Stimulated activated naive CD8-positive, alpha-beta T cell treated with anti-CD3 and anti-CD28 coated beads, Interleukin-15, amount 100 ng/mL, for 72 hours (primary cell): ENCODE measurements around the gene RAB43.
"Not testable (repeated sequence)": the region's sequence is repeated elsewhere in the genome, so short reads cannot be mapped to it uniquely, and the experiment has no call there.

Experiments used
- ATAC-seq: fragments of 150-1000 bp; cut with Tn5 transposase; 2 replicates; pipeline ENCODE4 v1.10.0; 2021; ENCODE audit warnings: mild to moderate bottlenecking, moderate library complexity
- DNase-seq, 2 donors: peaks; one replicate each; pipeline ENCODE4 v3.0.0; 2021 to 2022
- H3K27ac Mint-ChIP-seq, 2 donors: one replicate each; pipeline ENCODE4 v1.8.0; 2022; ENCODE audit warnings: mild to moderate bottlenecking in 2 of 2, mixed read lengths in 2 of 2, moderate library complexity in 2 of 2
- H3K27me3 Mint-ChIP-seq: one replicate; pipeline ENCODE4 v1.8.0; 2022; ENCODE audit warnings: mixed read lengths
- H3K4me1 Mint-ChIP-seq: one replicate; pipeline ENCODE4 v1.8.0; 2022; ENCODE audit warnings: mild to moderate bottlenecking, mixed read lengths
- H3K4me3 Mint-ChIP-seq, 2 donors: one replicate each; pipeline ENCODE4 v1.8.0; 2022; ENCODE audit warnings: mild to moderate bottlenecking in 2 of 2, mixed read lengths in 2 of 2, moderate library complexity in 1 of 2
- H3K9me3 Mint-ChIP-seq, 2 donors: one replicate each; pipeline ENCODE4 v1.8.0; 2022; ENCODE audit warnings: mixed read lengths in 2 of 2

Gene RAB43

DNA sequence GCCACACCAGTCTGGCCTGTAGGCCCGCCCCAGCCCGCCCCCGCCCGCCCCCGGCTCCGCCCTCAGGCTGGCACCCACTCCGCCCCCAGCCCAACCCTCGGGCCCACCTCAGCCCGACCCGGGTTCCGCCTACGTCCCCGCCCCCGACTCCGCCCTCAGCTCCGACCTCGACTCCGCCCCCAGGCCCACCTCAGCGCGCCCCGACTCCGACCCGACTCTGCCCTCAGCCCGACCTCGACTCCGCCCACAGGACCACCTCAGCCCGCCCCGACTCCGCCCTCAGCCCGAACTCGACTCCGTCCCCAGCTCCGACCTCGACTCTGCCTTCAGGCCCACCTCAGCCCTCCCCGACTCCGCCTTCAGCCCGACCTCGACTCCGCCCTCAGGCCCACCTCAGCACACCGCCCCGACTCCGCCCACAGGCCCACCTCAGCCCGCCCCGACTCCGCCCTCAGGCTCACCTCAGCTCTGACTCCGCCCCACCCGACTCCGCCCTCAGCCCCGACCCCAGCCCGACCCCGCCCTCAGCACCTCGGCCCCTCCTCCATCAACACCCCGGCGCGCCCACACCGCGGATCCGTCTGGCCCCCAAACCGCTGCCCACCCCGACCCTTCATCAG lies at the start of gene RAB43:
Gene RAB43 (minus strand): TSS at position 13 of the 620 bp plus-strand sequence. CDS start 315 bp downstream, outside the sequence.
- DNase-seq: peak; percentile 92 to 94
- Mint-ChIP-seq H3K4me1 (peaks cover 45% of the 10 kb centered on the region), H3K4me3 (peak within 1 kb of the TSS; percentile 84 to 87), H3K27ac (peak within 1 kb of the TSS; percentile 98 to 99), H3K9me3 (no peaks in the 10 kb centered on the region), H3K27me3 (no peaks in the 10 kb centered on the region)
- ATAC-seq: peak; percentile 60

DNA sequence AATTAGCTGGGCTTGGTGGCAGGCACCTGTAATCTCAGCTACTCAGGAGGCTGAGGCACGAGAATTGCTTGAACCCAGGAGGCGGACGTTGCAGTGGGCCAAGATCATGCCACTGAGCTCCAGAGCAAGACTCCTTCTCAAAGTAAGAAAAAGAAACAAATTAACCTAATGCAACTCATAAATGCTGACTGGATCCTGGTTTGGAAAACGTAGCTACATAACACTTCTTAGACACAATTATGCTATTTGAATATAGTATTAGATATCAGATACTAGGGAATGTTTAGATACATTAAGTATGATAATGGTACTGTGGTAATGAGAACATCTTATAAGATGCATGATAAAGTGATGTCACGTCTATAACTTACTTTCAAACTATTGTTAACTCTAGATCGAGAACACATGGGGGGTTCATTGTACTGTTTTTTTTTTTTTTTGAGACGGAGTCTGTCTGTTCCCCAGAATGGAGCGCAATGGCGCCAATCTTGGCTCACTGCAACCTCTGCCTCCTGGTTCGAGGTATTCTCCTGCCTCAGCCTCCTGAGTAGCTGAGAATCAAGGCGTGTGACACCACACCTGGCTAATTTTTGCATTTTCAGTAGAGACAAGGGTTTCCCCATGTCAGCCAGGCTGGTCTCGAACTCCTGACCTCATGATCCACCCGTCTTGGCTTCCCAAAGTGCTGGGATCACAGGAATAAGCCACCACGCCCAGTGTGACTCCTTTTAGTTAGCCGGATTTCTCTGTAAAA lies 45.2 kb upstream of the RAB43 start:
- no peaks in the 10 kb centered on the region for H3K27me3 Mint-ChIP-seq
- peaks cover 28% of the 10 kb centered on the region for H3K4me1 Mint-ChIP-seq
- H3K9me3 Mint-ChIP-seq: no peaks in the 10 kb centered on the region
- no peak for ATAC-seq
- H3K4me3 Mint-ChIP-seq: no peak overlapping the region
- no peak overlapping the region for H3K27ac Mint-ChIP-seq
- DNase-seq: no peak

DNA sequence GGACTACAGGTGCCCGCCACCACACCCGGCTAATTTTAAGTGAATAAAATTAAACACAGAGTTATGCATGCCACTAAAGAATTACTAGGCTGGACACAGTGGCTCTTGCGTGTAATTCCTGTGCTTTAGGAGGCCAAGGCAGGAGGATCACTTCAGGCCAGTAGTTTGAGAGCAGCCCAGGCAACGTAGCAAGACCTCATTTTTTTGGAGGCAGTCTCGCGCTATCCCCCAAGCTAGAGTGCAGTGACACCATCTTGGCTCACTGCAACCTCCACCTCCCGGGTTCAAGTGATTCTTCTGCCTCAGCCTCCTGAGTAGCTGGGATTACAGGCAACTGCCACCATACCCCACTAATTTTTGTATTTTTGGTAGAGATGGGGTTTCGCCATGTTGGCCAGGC lies 44.0 kb upstream of the RAB43 start:
- DNase-seq, H3K27me3 Mint-ChIP-seq, H3K4me3 Mint-ChIP-seq, H3K9me3 Mint-ChIP-seq, ATAC-seq, H3K27ac Mint-ChIP-seq: not testable (repeated sequence)
- H3K4me1 Mint-ChIP-seq: peaks cover 23% of the 10 kb centered on the region

DNA sequence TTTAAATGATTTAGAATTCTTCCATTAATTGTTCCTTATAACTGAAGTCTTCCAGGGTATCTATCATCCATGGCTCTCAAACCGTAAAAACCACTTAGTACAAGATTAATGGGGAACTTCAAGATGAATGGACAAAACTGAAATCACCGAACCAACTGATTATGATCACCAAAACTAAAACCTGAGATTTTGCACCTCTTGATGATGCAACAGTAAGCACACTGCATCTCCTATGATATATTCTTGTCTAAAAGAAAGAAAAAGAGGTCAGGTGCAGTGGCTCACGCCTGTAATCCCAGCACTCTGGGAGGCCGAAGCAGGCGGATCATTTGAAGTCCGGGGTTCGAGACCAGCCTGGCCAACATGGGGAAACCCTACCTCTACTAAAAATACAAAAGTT lies 42.9 kb upstream of the RAB43 start:
- Mint-ChIP-seq H3K4me3 (no peak overlapping the region), H3K4me1 (peaks cover 28% of the 10 kb centered on the region), H3K27me3 (no peaks in the 10 kb centered on the region), H3K9me3 (no peaks in the 10 kb centered on the region), H3K27ac (peak overlapping the region; percentile 33 to 57)
- ATAC-seq: no peak
- no peak for DNase-seq

DNA sequence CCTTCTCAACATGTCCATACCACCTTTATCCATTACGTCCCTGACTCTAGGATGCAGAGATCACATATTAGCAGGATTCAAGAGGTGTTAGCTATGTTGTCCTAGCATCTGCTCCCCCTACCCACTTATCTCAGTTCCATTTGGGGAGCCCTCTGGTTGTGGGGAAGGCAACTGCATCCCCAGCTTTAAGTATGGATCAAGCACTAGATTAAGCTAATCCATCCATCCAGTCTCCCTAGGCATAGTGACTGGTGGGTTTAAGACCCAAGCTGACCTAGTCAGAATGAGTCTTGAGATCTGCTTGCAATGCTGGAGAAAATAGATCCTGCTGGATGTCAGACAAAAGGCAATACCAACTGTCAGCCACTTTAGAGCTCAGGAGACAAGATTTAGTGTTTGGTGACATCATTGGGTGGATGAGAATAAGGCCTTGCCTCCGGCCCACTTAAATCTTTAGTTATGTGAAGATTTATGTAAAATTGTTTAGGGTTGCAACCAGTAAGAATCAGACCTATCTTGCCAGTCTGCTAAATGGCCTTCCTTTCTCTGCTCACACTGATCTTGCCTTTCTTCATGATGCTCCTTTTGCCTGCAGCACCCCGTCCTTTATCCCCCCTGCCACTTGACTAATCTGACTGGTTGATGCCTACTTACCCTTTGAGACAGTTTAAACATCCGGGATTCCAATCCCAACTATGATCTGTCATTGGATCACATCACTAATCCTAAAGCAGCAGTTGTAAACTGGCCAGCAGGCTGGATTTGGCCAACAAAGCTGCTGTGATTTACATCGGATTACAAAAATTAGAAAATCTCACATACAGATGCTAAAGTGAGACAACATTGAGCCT lies 41.4 kb upstream of the RAB43 start:
- Mint-ChIP-seq H3K27me3 (no peaks in the 10 kb centered on the region), H3K9me3 (no peaks in the 10 kb centered on the region), H3K27ac (peak overlapping the region; percentile 31 to 33), H3K4me3 (peak overlapping the region; percentile 88 to 96), H3K4me1 (peaks cover 35% of the 10 kb centered on the region)
- no peak for DNase-seq
- no peak for ATAC-seq

DNA sequence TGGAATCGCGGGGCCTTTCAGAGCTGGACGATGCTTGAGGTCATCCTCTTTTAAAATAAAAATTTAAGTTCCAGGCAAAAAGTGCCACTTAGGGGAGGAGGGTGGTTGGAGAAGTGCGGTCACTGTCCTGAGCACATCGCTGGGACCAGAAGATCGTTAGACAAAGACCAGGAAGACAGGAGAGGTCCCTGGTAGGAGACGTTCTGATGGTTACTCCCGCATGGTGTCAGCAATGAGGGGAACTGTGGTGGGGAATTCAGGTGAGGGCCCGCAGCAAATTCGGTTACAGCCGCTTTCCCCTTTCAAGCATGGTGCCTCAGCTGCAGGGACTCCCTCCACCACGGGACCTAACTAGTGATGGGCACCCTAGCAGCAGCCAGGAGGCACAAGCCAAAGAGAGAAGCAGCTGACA lies 40.3 kb upstream of the RAB43 start:
- Mint-ChIP-seq H3K27me3 (no peaks in the 10 kb centered on the region), H3K4me1 (peaks cover 35% of the 10 kb centered on the region), H3K9me3 (no peaks in the 10 kb centered on the region), H3K4me3 (peak overlapping the region; percentile 88 to 96), H3K27ac (peak overlapping the region; percentile 98 to 99)
- peak; percentile 40 to 51 for DNase-seq
- ATAC-seq: peak; percentile 32

DNA sequence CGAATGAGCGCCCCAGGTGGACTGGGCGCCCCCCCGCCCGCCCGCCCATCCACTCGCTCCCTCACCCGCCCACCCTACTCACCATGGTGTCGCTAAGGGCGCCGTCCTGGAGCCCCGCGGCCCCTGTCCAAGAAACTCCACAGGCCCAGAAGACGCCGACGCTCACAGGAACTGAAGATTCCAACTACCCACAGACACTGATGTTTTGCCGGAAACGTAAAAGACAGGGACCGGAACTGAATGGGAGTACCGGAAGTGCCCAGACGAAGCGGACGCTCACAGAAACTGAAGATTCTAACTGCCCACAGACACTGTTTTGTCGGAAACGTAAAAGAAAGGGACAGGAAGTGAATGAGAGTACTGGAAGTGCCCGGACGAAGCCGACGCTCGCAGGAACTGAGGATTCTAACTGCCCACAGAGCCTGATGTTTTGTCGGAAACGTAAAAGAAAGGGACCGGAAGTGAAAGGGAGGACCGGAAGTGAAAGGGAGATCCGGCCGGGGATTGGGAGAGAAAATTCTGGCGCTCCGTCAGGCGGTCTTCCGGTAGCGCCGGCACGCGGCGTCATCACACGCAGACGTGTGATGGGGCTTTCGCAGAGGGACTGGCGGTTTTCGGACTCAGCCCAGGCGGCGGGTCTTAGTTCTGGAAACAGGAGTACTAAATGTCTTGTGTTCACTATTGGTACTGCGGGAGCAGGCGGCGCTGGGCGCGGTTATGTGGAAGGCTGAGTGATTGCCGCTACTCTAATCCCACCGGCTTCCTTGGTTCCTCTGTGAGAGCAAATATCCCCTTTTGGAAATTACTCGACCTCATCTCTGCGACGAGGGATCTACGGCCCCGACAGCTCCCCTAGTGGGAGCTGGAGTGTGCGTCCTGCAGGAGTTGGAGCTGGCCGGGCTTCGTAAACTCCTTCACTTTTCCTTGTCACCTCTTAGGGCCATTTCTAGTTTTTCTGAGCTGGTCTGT lies 39.6 kb upstream of the RAB43 start, which contains the start of gene ISY1:
Gene ISY1 (minus strand): TSS at position 173 of the 969 bp plus-strand sequence. CDS start 88 bp downstream, at position 85.
- H3K27ac Mint-ChIP-seq: peak within 1 kb of the TSS; percentile 98 to 99
- DNase-seq (peak; percentile 90 to 93), ATAC-seq (peak; percentile 89)
- H3K4me3 Mint-ChIP-seq: peak within 1 kb of the TSS; percentile 88 to 96
- H3K27me3 Mint-ChIP-seq: no peaks in the 10 kb centered on the region
- peaks cover 35% of the 10 kb centered on the region for H3K4me1 Mint-ChIP-seq
- H3K9me3 Mint-ChIP-seq: no peaks in the 10 kb centered on the region

DNA sequence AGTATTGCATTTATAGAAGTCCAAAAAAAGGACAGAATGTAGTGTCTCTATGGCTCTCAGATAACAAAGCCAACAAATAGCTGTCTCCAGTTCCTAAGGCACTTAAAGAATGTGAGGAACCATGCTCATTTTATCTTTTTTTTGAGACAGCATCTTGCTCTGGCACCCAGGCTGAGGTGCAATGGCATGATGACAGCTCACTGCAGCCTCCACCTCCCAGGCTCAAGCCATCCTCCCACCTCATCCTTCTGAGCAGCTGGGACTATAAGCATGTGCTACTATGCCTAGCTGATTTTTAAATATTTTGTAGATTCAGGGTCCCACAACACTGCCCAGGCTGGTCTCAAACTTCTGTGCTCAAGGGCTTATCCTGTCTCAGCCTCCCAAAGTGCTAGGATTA lies 23.2 kb upstream of the RAB43 start:
- DNase-seq (no peak), ATAC-seq (no peak)
- Mint-ChIP-seq H3K4me3 (no peak overlapping the region), H3K4me1 (no peaks in the 10 kb centered on the region), H3K27ac (peak overlapping the region in 1 of 2 donors; percentile 78), H3K9me3 (no peaks in the 10 kb centered on the region), H3K27me3 (no peaks in the 10 kb centered on the region)

DNA sequence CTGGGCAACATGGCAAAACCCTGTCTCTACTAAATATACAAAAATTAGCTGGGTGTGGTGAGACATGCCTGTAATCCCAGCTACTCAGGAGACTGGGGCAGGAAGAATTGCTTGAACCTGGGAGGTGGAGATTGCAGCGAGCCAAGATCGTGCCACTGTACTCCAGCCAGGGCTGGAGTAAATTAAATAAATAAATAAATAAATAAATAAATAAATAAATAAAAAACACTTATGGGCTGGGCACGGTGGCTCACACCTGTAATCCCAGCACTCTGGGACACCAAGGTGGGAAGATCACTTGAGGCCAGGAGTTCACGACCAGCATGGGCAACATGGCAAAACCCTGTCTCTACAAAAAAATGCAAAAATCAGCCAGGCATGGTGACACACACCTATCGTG lies 19.4 kb upstream of the RAB43 start:
- not testable (repeated sequence) for H3K27ac Mint-ChIP-seq, H3K9me3 Mint-ChIP-seq, H3K27me3 Mint-ChIP-seq, DNase-seq, ATAC-seq, H3K4me3 Mint-ChIP-seq, H3K4me1 Mint-ChIP-seq

DNA sequence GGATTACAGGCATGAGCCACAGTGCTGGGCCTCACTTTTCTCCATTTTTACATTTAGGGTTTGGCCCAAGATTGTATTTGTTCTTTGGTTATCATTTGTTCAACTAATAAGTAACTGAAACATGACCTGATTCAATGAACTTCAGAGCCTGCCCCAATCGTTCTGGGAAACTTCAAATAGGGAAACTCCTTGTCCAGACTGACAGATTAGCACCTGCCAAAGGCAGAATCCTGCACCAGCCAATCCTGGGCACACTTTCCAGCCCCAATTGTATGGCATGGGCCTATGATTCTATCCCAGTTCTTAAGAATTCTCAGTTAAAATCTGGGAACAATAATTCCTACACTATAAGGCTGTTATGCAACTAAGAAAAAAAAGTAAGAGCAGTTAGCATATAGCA lies 18.3 kb upstream of the RAB43 start:
- no peak for DNase-seq
- Mint-ChIP-seq H3K9me3 (no peaks in the 10 kb centered on the region), H3K4me1 (no peaks in the 10 kb centered on the region), H3K27me3 (no peaks in the 10 kb centered on the region), H3K4me3 (no peak overlapping the region), H3K27ac (peak overlapping the region in 1 of 2 donors; percentile 34)
- no peak for ATAC-seq

DNA sequence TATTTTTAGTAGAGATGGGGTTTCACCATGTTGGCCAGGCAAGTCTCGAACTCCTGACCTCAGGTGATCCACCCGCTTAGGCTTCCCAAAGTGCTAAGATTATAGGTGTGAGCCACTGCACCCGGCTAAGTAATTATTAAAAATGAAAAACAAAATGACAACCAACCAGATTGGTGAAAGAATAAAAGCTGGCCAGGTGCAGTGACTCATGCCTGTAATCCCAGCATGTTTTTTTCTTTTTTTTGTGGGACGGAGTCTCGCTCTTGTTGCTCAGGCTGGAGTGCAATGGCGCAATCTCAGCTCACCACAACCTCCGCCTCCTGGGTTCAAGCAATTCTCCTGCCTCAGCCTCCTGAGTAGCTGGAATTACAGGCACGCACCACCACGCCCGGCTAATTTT lies 14.7 kb upstream of the RAB43 start:
- not testable (repeated sequence) for H3K9me3 Mint-ChIP-seq, H3K27me3 Mint-ChIP-seq, DNase-seq, H3K4me3 Mint-ChIP-seq, ATAC-seq, H3K27ac Mint-ChIP-seq
- peaks cover 15% of the 10 kb centered on the region for H3K4me1 Mint-ChIP-seq

DNA sequence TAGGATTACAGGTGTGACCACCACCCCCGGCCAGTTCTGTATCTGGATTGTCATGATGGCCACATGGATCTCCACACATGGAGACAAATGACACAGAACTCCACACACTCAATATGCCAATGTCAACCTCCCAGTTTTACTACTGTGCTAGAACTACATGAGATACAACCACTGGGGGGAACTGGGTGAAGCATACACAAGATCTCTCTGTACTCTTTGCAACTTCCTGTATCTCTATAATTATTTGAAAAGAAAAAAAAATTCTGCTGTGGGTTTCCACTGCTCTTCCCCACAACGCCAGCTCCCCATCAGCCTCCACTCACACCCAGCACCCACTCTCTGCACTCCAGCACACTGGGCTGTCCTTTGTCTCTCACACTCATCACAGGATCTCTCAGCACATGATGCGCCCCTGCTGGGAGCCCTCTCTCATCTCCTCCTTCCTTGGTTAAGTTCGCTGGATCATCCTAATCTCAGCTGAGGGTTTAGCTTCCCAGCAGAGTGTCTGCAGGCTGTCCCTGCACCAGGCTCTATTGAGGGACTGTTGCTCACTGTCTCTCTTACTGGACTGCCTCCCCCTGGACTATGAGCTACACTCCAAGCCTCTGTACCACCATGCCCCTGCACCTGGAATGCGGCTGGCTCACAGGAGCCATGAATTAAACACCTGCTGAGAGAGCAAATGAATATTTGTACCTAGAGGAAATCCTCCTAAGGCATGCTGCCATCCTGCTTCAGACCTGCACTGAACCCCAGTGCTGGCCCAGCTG lies 10.7 kb upstream of the RAB43 start:
- DNase-seq: no peak
- peak; percentile 8 for ATAC-seq
- Mint-ChIP-seq H3K27me3 (no peaks in the 10 kb centered on the region), H3K4me1 (peaks cover 19% of the 10 kb centered on the region), H3K9me3 (no peaks in the 10 kb centered on the region), H3K4me3 (no peak overlapping the region), H3K27ac (peak overlapping the region; percentile 78 to 87)

DNA sequence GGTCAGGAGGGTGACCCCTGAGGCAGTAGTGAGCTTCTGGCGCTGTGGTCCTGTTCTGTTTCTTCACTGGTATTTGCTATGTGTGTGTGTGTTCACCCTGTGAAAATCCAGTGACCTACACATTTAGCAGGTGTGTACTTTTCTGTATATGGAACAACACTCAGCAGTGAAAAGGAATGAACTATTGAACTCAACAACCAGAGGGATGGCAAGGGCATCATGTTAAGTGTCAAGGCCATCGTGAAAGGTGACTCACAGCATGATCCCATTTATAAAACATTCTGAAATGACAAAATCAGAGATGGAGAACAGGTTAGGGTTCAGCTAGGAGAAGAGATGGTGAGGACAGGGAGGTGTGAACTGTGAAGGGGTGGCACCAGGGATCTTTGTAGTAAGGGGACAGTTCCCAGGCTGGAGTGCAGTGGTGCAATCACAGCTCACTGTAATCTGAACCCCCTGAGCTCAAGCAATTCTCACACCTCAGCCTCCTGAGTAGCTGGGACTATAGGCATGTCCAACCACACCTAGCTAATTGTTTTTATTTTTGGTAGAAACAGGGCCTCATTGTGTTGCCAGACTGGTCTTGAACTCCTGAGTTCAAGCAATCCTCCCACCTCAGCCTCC lies 10.0 kb upstream of the RAB43 start:
- H3K27ac Mint-ChIP-seq: peak overlapping the region; percentile 28 to 84

More for the DNA sequence above, 10.0 kb upstream of the RAB43 start:
- Mint-ChIP-seq H3K9me3 (no peaks in the 10 kb centered on the region), H3K4me3 (no peak overlapping the region), H3K4me1 (peaks cover 25% of the 10 kb centered on the region), H3K27me3 (no peaks in the 10 kb centered on the region)
- DNase-seq: no peak
- ATAC-seq: no peak
